Measurements from ENCODE around the gene SOX30. TPM values are rescaled to one million over a fixed set of nuclear protein-coding genes. Genes with fewer than 3 reads are reported as not detected.
A peak's percentile ranks its signal among the peaks of the same experiment; 100 is the strongest.

The SOX30 gene
- total and polyA plus RNA-seq, 3 donors from 2014 or later = 47.7 to 197 (median 83.9) TPM

GRCh38 chr5:157670662-157671591, 18.7 kb upstream of the SOX30 start, which contains the start of gene C5orf52:
Gene C5orf52, plus strand, starts transcription at chr5:157671533. Its CDS starts 82 bp downstream, at chr5:157671615.
- peak within 1 kb of the TSS; percentile 53 to 65 for H3K4me3 ChIP-seq
- no peak within 1 kb of the TSS for H3K27ac ChIP-seq
- peak; percentile 58 for DNase-seq
- peaks cover 4% of the 10 kb centered on the region for H3K4me1 ChIP-seq
- intact Hi-C loops (cut with DNase I; ENCODE audit: low total_unique reads) = no loop called here
- no peaks in the 10 kb centered on the region for H3K9me3 ChIP-seq
- no peaks in the 10 kb centered on the region for H3K36me3 ChIP-seq (ENCODE audit: low read depth, missing control alignments)
- no peak for TF ChIP-seq POLR2A (IDR thresholded peaks at IDR 0.05)
- no peaks in the 10 kb centered on the region for H3K27me3 ChIP-seq
- WGBS, 2 donors = 4 to 5% methylated on average over 25 to 51 of the region's 59 CpGs

GRCh38 chr5:157669701-157670097, 17.5 kb upstream of the SOX30 start:
- no peak overlapping the region for H3K4me3 ChIP-seq
- H3K9me3 ChIP-seq = no peaks in the 10 kb centered on the region
- TF ChIP-seq POLR2A (IDR thresholded peaks at IDR 0.05) (no peak), CTCF (IDR thresholded peaks at IDR 0.05) (no peak)
- DNase-seq = no peak
- no peaks in the 10 kb centered on the region for H3K27me3 ChIP-seq
- H3K4me1 ChIP-seq = peaks cover 4% of the 10 kb centered on the region
- H3K36me3 ChIP-seq (ENCODE audit: low read depth, missing control alignments) = no peaks in the 10 kb centered on the region
- no peak overlapping the region for H3K27ac ChIP-seq
- WGBS, 2 donors = 82 to 85% methylated on average over 5 to 6 of the region's 6 CpGs
- intact Hi-C loops (cut with DNase I; ENCODE audit: low total_unique reads) = no loop called here

GRCh38 chr5:157668356-157668755, 16.1 kb upstream of the SOX30 start:
- WGBS, 2 donors = 88 to 90% methylated on average over 1 of the region's 1 CpG
- Histone ChIP-seq H3K4me1 (peaks cover 4% of the 10 kb centered on the region), H3K27me3 (no peaks in the 10 kb centered on the region), H3K27ac (no peak overlapping the region), H3K4me3 (no peak overlapping the region), H3K9me3 (no peaks in the 10 kb centered on the region), H3K36me3 (ENCODE audit: low read depth, missing control alignments) (no peaks in the 10 kb centered on the region)
- intact Hi-C loops (cut with DNase I; ENCODE audit: low total_unique reads) = no loop called here
- TF ChIP-seq CTCF (IDR thresholded peaks at IDR 0.05) (no peak), POLR2A (IDR thresholded peaks at IDR 0.05) (no peak)
- no peak for DNase-seq

- intact Hi-C loops (cut with DNase I; ENCODE audit: low total_unique reads) = no loop called here
- H3K27ac ChIP-seq = no peak overlapping the region
- no peaks in the 10 kb centered on the region for H3K27me3 ChIP-seq
- no peak for TF ChIP-seq POLR2A (IDR thresholded peaks at IDR 0.05)
- H3K9me3 ChIP-seq = no peaks in the 10 kb centered on the region
- DNase-seq = no peak
- peaks cover 4% of the 10 kb centered on the region for H3K4me1 ChIP-seq
- WGBS, 2 donors = 81 to 92% methylated on average over 2 of the region's 2 CpGs
- no peak overlapping the region for H3K4me3 ChIP-seq
- no peaks in the 10 kb centered on the region for H3K36me3 ChIP-seq (ENCODE audit: low read depth, missing control alignments)
Observed at GRCh38 chr5:157665467-157666070, 13.3 kb upstream of the SOX30 start.

GRCh38 chr5:157659868-157660660, 7.8 kb upstream of the SOX30 start:
- WGBS, 2 donors = 84 to 90% methylated on average over 8 of the region's 8 CpGs
- no peak overlapping the region for H3K27ac ChIP-seq
- H3K4me3 ChIP-seq = no peak overlapping the region
- TF ChIP-seq POLR2A (IDR thresholded peaks at IDR 0.05) = no peak
- TF ChIP-seq CTCF (IDR thresholded peaks at IDR 0.05) = no peak
- intact Hi-C loops (cut with DNase I; ENCODE audit: low total_unique reads) = no loop called here
- DNase-seq = no peak
- no peaks in the 10 kb centered on the region for H3K27me3 ChIP-seq
- no peaks in the 10 kb centered on the region for H3K36me3 ChIP-seq (ENCODE audit: low read depth, missing control alignments)
- no peaks in the 10 kb centered on the region for H3K4me1 ChIP-seq
- H3K9me3 ChIP-seq = no peaks in the 10 kb centered on the region

All from testis (tissue), 3 donors.